ENCODE data around the gene MCF2L. TPM values are rescaled to one million over a fixed set of nuclear protein-coding genes. Genes with fewer than 3 reads are reported as not detected.
A peak's percentile ranks its signal among the peaks of the same experiment; 100 is the strongest.
"Not testable (repeated sequence)": the region's sequence is repeated elsewhere in the genome, so short reads cannot be mapped to it uniquely, and the experiment has no call there.

MCF2L gene
- polyA plus RNA-seq, 1 donor: 30.9 TPM

GRCh38 chr13:113102302-113102701, 133.3 kb downstream of the MCF2L start:
- not testable (repeated sequence) for H3K36me3 ChIP-seq (ENCODE audit: control insufficient read depth, insufficient read depth, low read length); H3K9me3 ChIP-seq (ENCODE audit: control insufficient read depth, low read depth, low read length); H3K4me1 ChIP-seq (ENCODE audit: control insufficient read depth, insufficient read depth, low read length); H3K27me3 ChIP-seq (ENCODE audit: control insufficient read depth, insufficient read depth, low read length); H3K27ac ChIP-seq (ENCODE audit: low read length); H3K4me3 ChIP-seq (ENCODE audit: low read length); DNase-seq
- WGBS (ENCODE audit: insufficient coverage, low lambda C conversion rate): no CpG with 5 or more reads among the region's 10 CpGs

- Histone ChIP-seq H3K27ac (ENCODE audit: low read length) (no peak overlapping the region), H3K9me3 (ENCODE audit: control insufficient read depth, low read depth, low read length) (peaks cover 8% of the 10 kb centered on the region), H3K4me3 (ENCODE audit: low read length) (no peak overlapping the region), H3K4me1 (ENCODE audit: control insufficient read depth, insufficient read depth, low read length) (peaks cover 8% of the 10 kb centered on the region), H3K27me3 (ENCODE audit: control insufficient read depth, insufficient read depth, low read length) (no peaks in the 10 kb centered on the region), H3K36me3 (ENCODE audit: control insufficient read depth, insufficient read depth, low read length) (peaks cover 3% of the 10 kb centered on the region)
- 100% methylated on average over 1 of the region's 12 CpGs for WGBS (ENCODE audit: insufficient coverage, low lambda C conversion rate)
- DNase-seq: no peak
Observed at GRCh38 chr13:113102727-113103126, 133.7 kb downstream of the MCF2L start.

- no CpG with 5 or more reads among the region's 9 CpGs for WGBS (ENCODE audit: insufficient coverage, low lambda C conversion rate)
- peaks cover under 1% of the 10 kb centered on the region for H3K36me3 ChIP-seq (ENCODE audit: control insufficient read depth, insufficient read depth, low read length)
- peaks cover 8% of the 10 kb centered on the region for H3K4me1 ChIP-seq (ENCODE audit: control insufficient read depth, insufficient read depth, low read length)
Observed at GRCh38 chr13:113103646-113104045, 134.6 kb downstream of the MCF2L start.

GRCh38 chr13:113105032-113105920, 136.3 kb downstream of the MCF2L start, which contains the start of gene F7:
Gene F7, plus strand, starts transcription at chr13:113105791. Its CDS starts 51 bp downstream, at chr13:113105842.
- H3K4me3 ChIP-seq (ENCODE audit: low read length): peak within 1 kb of the TSS; percentile 47
- peaks cover 8% of the 10 kb centered on the region for H3K4me1 ChIP-seq (ENCODE audit: control insufficient read depth, insufficient read depth, low read length)
- peak; percentile 90 to 93 for DNase-seq
- H3K27me3 ChIP-seq (ENCODE audit: control insufficient read depth, insufficient read depth, low read length): peaks cover 11% of the 10 kb centered on the region
- H3K27ac ChIP-seq (ENCODE audit: low read length): peak within 1 kb of the TSS; percentile 85
- peaks cover 31% of the 10 kb centered on the region for H3K9me3 ChIP-seq (ENCODE audit: control insufficient read depth, low read depth, low read length)
- H3K36me3 ChIP-seq (ENCODE audit: control insufficient read depth, insufficient read depth, low read length): no peaks in the 10 kb centered on the region
- WGBS (ENCODE audit: insufficient coverage, low lambda C conversion rate): no CpG with 5 or more reads among the region's 17 CpGs

More at GRCh38 chr13:113103646-113104045, 134.6 kb downstream of the MCF2L start:
- Histone ChIP-seq H3K27me3 (ENCODE audit: control insufficient read depth, insufficient read depth, low read length) (no peaks in the 10 kb centered on the region), H3K9me3 (ENCODE audit: control insufficient read depth, low read depth, low read length) (peaks cover 17% of the 10 kb centered on the region), H3K4me3 (ENCODE audit: low read length) (no peak overlapping the region), H3K27ac (ENCODE audit: low read length) (no peak overlapping the region)
- DNase-seq: no peak

GRCh38 chr13:113105921-113106452, 137.0 kb downstream of the MCF2L start:
- H3K4me1 ChIP-seq (ENCODE audit: control insufficient read depth, insufficient read depth, low read length): peaks cover 10% of the 10 kb centered on the region

GRCh38 chr13:113106711-113107351, 137.8 kb downstream of the MCF2L start:
- peaks cover 21% of the 10 kb centered on the region for H3K27me3 ChIP-seq (ENCODE audit: control insufficient read depth, insufficient read depth, low read length)
- peaks cover 37% of the 10 kb centered on the region for H3K9me3 ChIP-seq (ENCODE audit: control insufficient read depth, low read depth, low read length)
- H3K4me1 ChIP-seq (ENCODE audit: control insufficient read depth, insufficient read depth, low read length): peaks cover 11% of the 10 kb centered on the region
- no CpG with 5 or more reads among the region's 25 CpGs for WGBS (ENCODE audit: insufficient coverage, low lambda C conversion rate)
- no peaks in the 10 kb centered on the region for H3K36me3 ChIP-seq (ENCODE audit: control insufficient read depth, insufficient read depth, low read length)
- DNase-seq: no peak
- H3K4me3 ChIP-seq (ENCODE audit: low read length): no peak overlapping the region
- no peak overlapping the region for H3K27ac ChIP-seq (ENCODE audit: low read length)

More at GRCh38 chr13:113105921-113106452, 137.0 kb downstream of the MCF2L start:
- H3K27me3 ChIP-seq (ENCODE audit: control insufficient read depth, insufficient read depth, low read length): peaks cover 17% of the 10 kb centered on the region
- peak; percentile 55 to 78 for DNase-seq
- H3K9me3 ChIP-seq (ENCODE audit: control insufficient read depth, low read depth, low read length): peaks cover 35% of the 10 kb centered on the region
- H3K36me3 ChIP-seq (ENCODE audit: control insufficient read depth, insufficient read depth, low read length): no peaks in the 10 kb centered on the region
- H3K4me3 ChIP-seq (ENCODE audit: low read length): peak overlapping the region; percentile 47
- H3K27ac ChIP-seq (ENCODE audit: low read length): peak overlapping the region; percentile 85
- WGBS (ENCODE audit: insufficient coverage, low lambda C conversion rate): no CpG with 5 or more reads among the region's 16 CpGs

- H3K36me3 ChIP-seq (ENCODE audit: control insufficient read depth, insufficient read depth, low read length); H3K4me3 ChIP-seq (ENCODE audit: low read length); H3K27ac ChIP-seq (ENCODE audit: low read length); DNase-seq: not testable (repeated sequence)
- no CpG with 5 or more reads among the region's 27 CpGs for WGBS (ENCODE audit: insufficient coverage, low lambda C conversion rate)
- Histone ChIP-seq H3K27me3 (ENCODE audit: control insufficient read depth, insufficient read depth, low read length) (peaks cover 22% of the 10 kb centered on the region), H3K9me3 (ENCODE audit: control insufficient read depth, low read depth, low read length) (peaks cover 37% of the 10 kb centered on the region), H3K4me1 (ENCODE audit: control insufficient read depth, insufficient read depth, low read length) (peaks cover 11% of the 10 kb centered on the region)
Observed at GRCh38 chr13:113108521-113108920, 139.5 kb downstream of the MCF2L start.

- Histone ChIP-seq H3K27ac (ENCODE audit: low read length) (no peak overlapping the region), H3K9me3 (ENCODE audit: control insufficient read depth, low read depth, low read length) (peaks cover 37% of the 10 kb centered on the region), H3K4me1 (ENCODE audit: control insufficient read depth, insufficient read depth, low read length) (peaks cover 11% of the 10 kb centered on the region), H3K4me3 (ENCODE audit: low read length) (peak overlapping the region; percentile 10), H3K36me3 (ENCODE audit: control insufficient read depth, insufficient read depth, low read length) (no peaks in the 10 kb centered on the region), H3K27me3 (ENCODE audit: control insufficient read depth, insufficient read depth, low read length) (peaks cover 22% of the 10 kb centered on the region)
- DNase-seq: peak in 1 of 2 donors; percentile 24
- WGBS (ENCODE audit: insufficient coverage, low lambda C conversion rate): no CpG with 5 or more reads among the region's 73 CpGs
Observed at GRCh38 chr13:113109151-113110047, 140.4 kb downstream of the MCF2L start.

GRCh38 chr13:113110048-113110851, 141.2 kb downstream of the MCF2L start:
- Histone ChIP-seq H3K36me3 (ENCODE audit: control insufficient read depth, insufficient read depth, low read length) (no peaks in the 10 kb centered on the region), H3K27ac (ENCODE audit: low read length) (no peak overlapping the region), H3K4me1 (ENCODE audit: control insufficient read depth, insufficient read depth, low read length) (peaks cover 6% of the 10 kb centered on the region), H3K4me3 (ENCODE audit: low read length) (peak overlapping the region; percentile 35), H3K27me3 (ENCODE audit: control insufficient read depth, insufficient read depth, low read length) (peaks cover 22% of the 10 kb centered on the region), H3K9me3 (ENCODE audit: control insufficient read depth, low read depth, low read length) (peaks cover 37% of the 10 kb centered on the region)
- WGBS (ENCODE audit: insufficient coverage, low lambda C conversion rate): no CpG with 5 or more reads among the region's 99 CpGs
- peak in 1 of 2 donors; percentile 66 for DNase-seq

Measured in large intestine (tissue), 3 donors.